ENCODE data around the gene DOK5. TPM values are rescaled to one million over a fixed set of nuclear protein-coding genes. Genes with fewer than 3 reads are reported as not detected.

Gene DOK5
- total RNA-seq, 1 experiment from 2014 or later, result not detected

DNA sequence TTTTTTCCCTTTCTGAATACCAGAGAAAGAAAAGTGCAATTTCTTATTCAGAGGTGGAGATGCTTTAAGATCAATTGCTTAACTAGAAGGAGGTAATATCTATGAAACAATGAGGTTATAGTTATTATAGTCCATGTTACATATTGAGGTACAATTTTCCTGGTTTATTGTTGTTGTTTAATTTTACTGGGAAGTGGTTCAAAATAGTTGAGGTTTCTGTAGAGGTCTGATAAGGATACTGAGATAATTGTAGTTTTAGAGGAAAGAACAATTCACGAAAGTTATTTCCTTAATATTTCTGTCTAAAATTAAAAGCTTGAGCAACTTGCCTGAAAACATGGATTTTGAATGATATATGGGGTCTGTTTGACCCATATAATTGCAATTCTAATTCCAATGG is 51.4 kb downstream of the DOK5 start:
- no peak for DNase-seq
- Histone ChIP-seq H3K9me2 (replicated peaks; ENCODE audit: insufficient read depth, low read length) (no peaks in the 10 kb centered on the region), H3K4me3 (ENCODE audit: low read length) (no peak overlapping the region), H3K4me2 (ENCODE audit: low read depth, low read length, poor library complexity, severe bottlenecking) (no peak overlapping the region), H3K9ac (ENCODE audit: low read length) (no peak overlapping the region), H3K36me3 (ENCODE audit: insufficient read depth, low read length) (no peaks in the 10 kb centered on the region), H3K9me3 (ENCODE audit: low read length) (peaks cover 6% of the 10 kb centered on the region), H3K4me1 (ENCODE audit: low read length) (no peaks in the 10 kb centered on the region), H3K79me2 (ENCODE audit: low read length) (no peaks in the 10 kb centered on the region), H2AFZ (ENCODE audit: low read length) (no peak overlapping the region), H4K20me1 (ENCODE audit: insufficient read depth, low read depth, low read length) (no peaks in the 10 kb centered on the region), H3K27me3 (ENCODE audit: low read length) (no peaks in the 10 kb centered on the region), H3K27ac (ENCODE audit: low read length) (no peak overlapping the region)

DNA sequence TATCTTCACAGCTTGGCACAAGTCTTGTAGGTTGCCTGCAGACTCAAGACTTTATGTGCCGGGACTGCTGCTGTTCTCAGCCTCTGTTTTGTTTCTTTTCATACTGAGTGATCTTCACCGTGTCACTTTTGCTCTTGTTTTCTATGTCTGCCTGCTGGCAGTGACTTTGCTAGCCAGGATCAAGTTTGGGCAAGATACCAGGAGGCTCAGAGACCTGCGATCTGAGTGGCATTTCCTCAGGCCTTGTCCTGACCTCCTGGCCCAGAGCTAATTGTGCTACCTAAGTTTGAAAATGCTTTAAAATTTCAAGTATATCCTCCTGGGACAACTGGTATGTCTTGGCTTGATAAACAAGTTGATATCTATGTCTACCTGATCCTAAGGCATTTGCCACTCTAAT is 57.2 kb downstream of the DOK5 start:
- no peak overlapping the region for H3K4me2 ChIP-seq (ENCODE audit: low read depth, low read length, poor library complexity, severe bottlenecking)
- H3K27me3 ChIP-seq (ENCODE audit: low read length), result no peaks in the 10 kb centered on the region
- no peak overlapping the region for H3K4me3 ChIP-seq (ENCODE audit: low read length)
- H4K20me1 ChIP-seq (ENCODE audit: insufficient read depth, low read depth, low read length), result no peaks in the 10 kb centered on the region
- peaks cover 3% of the 10 kb centered on the region; the same call in 1 of the 2 replicates for H3K9me3 ChIP-seq (ENCODE audit: low read length)
- no peak overlapping the region for H3K9ac ChIP-seq (ENCODE audit: low read length)
- no peaks in the 10 kb centered on the region for H3K9me2 ChIP-seq (replicated peaks; ENCODE audit: insufficient read depth, low read length)
- no peaks in the 10 kb centered on the region for H3K4me1 ChIP-seq (ENCODE audit: low read length)
- no peak overlapping the region for H2AFZ ChIP-seq (ENCODE audit: low read length)
- H3K36me3 ChIP-seq (ENCODE audit: insufficient read depth, low read length), result no peaks in the 10 kb centered on the region
- no peak overlapping the region for H3K27ac ChIP-seq (ENCODE audit: low read length)
- DNase-seq, result no peak
- H3K79me2 ChIP-seq (ENCODE audit: low read length), result no peaks in the 10 kb centered on the region

DNA sequence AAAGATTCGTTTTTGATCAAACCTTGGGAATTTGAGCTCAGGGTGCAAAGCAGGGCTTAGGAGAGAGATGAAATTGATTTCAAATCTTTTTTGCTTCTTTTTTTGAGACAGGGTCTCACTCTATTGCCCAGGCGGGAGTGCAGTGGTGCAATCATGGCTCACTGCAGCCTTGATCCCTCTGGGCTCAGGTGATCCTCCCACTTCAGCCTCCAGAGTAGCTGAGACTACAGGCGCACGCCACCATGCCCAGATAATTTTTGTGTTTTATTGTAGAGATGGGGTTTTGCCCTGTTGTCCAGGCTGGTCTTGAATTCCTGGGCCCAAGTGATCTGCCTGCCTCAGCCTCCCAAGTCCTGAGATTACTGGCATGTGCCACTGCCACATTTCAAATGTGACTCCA is 58.7 kb downstream of the DOK5 start:
- Histone ChIP-seq H3K27me3 (ENCODE audit: low read length) (no peaks in the 10 kb centered on the region), H3K79me2 (ENCODE audit: low read length) (no peaks in the 10 kb centered on the region), H3K9me2 (replicated peaks; ENCODE audit: insufficient read depth, low read length) (no peaks in the 10 kb centered on the region), H4K20me1 (ENCODE audit: insufficient read depth, low read depth, low read length) (no peaks in the 10 kb centered on the region), H3K4me2 (ENCODE audit: low read depth, low read length, poor library complexity, severe bottlenecking) (no peak overlapping the region), H3K4me3 (ENCODE audit: low read length) (no peak overlapping the region), H3K9me3 (ENCODE audit: low read length) (peaks cover 3% of the 10 kb centered on the region; the same call in 1 of the 2 replicates), H3K36me3 (ENCODE audit: insufficient read depth, low read length) (no peaks in the 10 kb centered on the region), H2AFZ (ENCODE audit: low read length) (no peak overlapping the region), H3K4me1 (ENCODE audit: low read length) (no peaks in the 10 kb centered on the region), H3K27ac (ENCODE audit: low read length) (no peak overlapping the region), H3K9ac (ENCODE audit: low read length) (no peak overlapping the region)
- DNase-seq, result no peak

DNA sequence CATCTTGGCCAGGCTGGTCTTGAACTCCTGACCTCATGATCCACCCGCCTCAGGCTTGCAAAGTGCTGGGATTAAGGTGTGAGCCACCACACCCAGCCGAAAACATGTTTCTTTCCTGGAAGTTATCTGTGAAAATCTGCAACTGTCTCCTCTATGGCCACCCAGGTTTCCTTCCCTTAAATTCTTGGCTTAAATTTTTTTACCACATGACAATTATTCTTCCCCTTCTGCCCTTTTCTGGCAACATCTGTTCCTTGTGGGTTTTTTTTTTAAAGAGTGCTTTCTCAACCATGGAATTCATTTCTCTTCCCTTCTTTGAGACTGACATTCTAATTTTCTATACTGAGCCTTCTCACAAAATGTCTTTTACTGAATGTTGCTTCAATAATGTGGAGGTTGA is 59.6 kb downstream of the DOK5 start:
- H3K79me2 ChIP-seq (ENCODE audit: low read length), result no peaks in the 10 kb centered on the region
- H4K20me1 ChIP-seq (ENCODE audit: insufficient read depth, low read depth, low read length), result no peaks in the 10 kb centered on the region
- no peak for DNase-seq
- no peaks in the 10 kb centered on the region for H3K27me3 ChIP-seq (ENCODE audit: low read length)
- no peaks in the 10 kb centered on the region for H3K9me2 ChIP-seq (replicated peaks; ENCODE audit: insufficient read depth, low read length)
- H3K27ac ChIP-seq (ENCODE audit: low read length), result no peak overlapping the region
- H3K4me1 ChIP-seq (ENCODE audit: low read length), result no peaks in the 10 kb centered on the region
- H3K4me2 ChIP-seq (ENCODE audit: low read depth, low read length, poor library complexity, severe bottlenecking), result no peak overlapping the region
- no peak overlapping the region for H3K4me3 ChIP-seq (ENCODE audit: low read length)
- H3K9me3 ChIP-seq (ENCODE audit: low read length), result peaks cover 3% of the 10 kb centered on the region; the same call in 1 of the 2 replicates
- no peaks in the 10 kb centered on the region for H3K36me3 ChIP-seq (ENCODE audit: insufficient read depth, low read length)
- H2AFZ ChIP-seq (ENCODE audit: low read length), result no peak overlapping the region
- no peak overlapping the region for H3K9ac ChIP-seq (ENCODE audit: low read length)

DNA sequence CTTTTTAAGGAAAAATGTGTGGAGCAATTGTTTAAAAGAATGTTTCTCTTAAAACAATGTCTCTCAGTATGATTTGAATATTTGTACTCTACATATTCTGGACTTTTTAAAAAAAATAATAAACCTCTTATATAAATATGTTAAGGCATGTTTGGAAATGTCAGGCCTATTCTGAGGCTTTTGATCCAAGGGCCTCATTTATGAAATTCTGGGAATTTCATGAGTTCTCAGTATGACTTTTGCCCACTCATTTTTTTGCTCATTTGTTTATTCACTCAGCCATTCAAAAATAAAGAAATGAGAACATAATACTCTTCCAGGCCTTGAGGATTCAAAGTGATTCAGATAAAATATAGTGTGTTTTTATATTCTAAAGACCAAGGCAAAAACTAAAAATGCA is 60.4 kb downstream of the DOK5 start:
- Histone ChIP-seq H3K36me3 (ENCODE audit: insufficient read depth, low read length) (no peaks in the 10 kb centered on the region), H3K27ac (ENCODE audit: low read length) (no peak overlapping the region), H3K4me3 (ENCODE audit: low read length) (no peak overlapping the region), H3K79me2 (ENCODE audit: low read length) (no peaks in the 10 kb centered on the region), H3K9ac (ENCODE audit: low read length) (no peak overlapping the region), H3K9me2 (replicated peaks; ENCODE audit: insufficient read depth, low read length) (no peaks in the 10 kb centered on the region), H3K9me3 (ENCODE audit: low read length) (peaks cover 3% of the 10 kb centered on the region; the same call in 1 of the 2 replicates), H3K4me1 (ENCODE audit: low read length) (no peaks in the 10 kb centered on the region), H3K27me3 (ENCODE audit: low read length) (no peaks in the 10 kb centered on the region), H4K20me1 (ENCODE audit: insufficient read depth, low read depth, low read length) (no peaks in the 10 kb centered on the region), H3K4me2 (ENCODE audit: low read depth, low read length, poor library complexity, severe bottlenecking) (no peak overlapping the region), H2AFZ (ENCODE audit: low read length) (no peak overlapping the region)
- DNase-seq, result no peak

DNA sequence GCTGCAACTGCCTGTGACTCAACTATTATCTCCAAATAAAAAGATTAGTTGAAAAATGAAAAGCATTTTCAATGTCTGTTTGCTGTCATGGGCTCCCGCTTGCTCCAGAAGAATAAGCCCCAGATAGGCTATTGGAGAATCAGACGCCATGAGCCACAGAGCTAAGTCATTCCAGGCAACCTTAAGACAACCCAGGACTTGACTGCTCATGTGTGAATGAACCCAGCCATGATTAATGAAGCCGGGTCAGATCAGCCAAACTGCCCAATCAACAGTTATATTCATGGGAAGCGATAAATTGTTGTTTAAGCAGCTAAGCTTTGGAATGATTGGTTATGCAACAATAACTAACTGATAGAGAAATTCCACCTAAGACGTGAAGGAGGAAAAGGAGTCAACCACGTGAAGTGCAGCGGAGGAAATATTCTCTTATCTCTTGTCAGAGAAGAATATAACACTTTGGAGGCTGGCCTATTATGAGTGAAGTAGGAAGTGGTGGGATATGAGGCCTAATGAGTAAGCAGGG is 64.2 kb downstream of the DOK5 start:
- H3K79me2 ChIP-seq (ENCODE audit: low read length), result no peaks in the 10 kb centered on the region
- H3K9me3 ChIP-seq (ENCODE audit: low read length), result peaks cover 13% of the 10 kb centered on the region
- H2AFZ ChIP-seq (ENCODE audit: low read length), result no peak overlapping the region
- H3K9me2 ChIP-seq (replicated peaks; ENCODE audit: insufficient read depth, low read length), result no peaks in the 10 kb centered on the region
- no peak overlapping the region for H3K27ac ChIP-seq (ENCODE audit: low read length)
- no peak overlapping the region for H3K4me2 ChIP-seq (ENCODE audit: low read depth, low read length, poor library complexity, severe bottlenecking)
- DNase-seq, result no peak
- no peaks in the 10 kb centered on the region for H3K27me3 ChIP-seq (ENCODE audit: low read length)
- H3K9ac ChIP-seq (ENCODE audit: low read length), result no peak overlapping the region
- no peaks in the 10 kb centered on the region for H3K36me3 ChIP-seq (ENCODE audit: insufficient read depth, low read length)
- no peaks in the 10 kb centered on the region for H3K4me1 ChIP-seq (ENCODE audit: low read length)
- H4K20me1 ChIP-seq (ENCODE audit: insufficient read depth, low read depth, low read length), result no peaks in the 10 kb centered on the region
- H3K4me3 ChIP-seq (ENCODE audit: low read length), result no peak overlapping the region

DNA sequence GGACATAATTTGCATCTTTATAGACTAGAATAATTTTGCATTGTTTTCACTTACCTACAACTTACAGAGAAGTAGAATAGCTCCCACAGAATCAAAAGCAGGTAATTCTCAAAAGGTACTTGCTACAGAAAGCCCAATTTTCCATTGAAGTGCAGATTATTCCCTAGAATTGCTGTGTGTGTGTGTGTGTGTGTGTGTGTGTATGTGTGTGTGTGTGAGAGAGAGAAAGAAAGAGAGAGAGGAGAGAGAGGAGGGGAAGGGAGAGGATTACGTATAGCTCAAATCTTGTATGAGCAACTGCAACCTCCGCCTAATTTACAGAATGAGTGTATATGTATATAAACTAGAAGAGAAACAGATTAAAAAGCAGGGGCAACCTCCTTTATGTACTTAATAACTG is 68.0 kb downstream of the DOK5 start:
- no peak for DNase-seq
- Histone ChIP-seq H3K27me3 (ENCODE audit: low read length) (no peaks in the 10 kb centered on the region), H3K9ac (ENCODE audit: low read length) (no peak overlapping the region), H3K79me2 (ENCODE audit: low read length) (no peaks in the 10 kb centered on the region), H3K27ac (ENCODE audit: low read length) (no peak overlapping the region), H3K9me3 (ENCODE audit: low read length) (peaks cover 21% of the 10 kb centered on the region), H3K4me3 (ENCODE audit: low read length) (no peak overlapping the region), H3K4me1 (ENCODE audit: low read length) (no peaks in the 10 kb centered on the region), H3K36me3 (ENCODE audit: insufficient read depth, low read length) (no peaks in the 10 kb centered on the region), H4K20me1 (ENCODE audit: insufficient read depth, low read depth, low read length) (no peaks in the 10 kb centered on the region), H3K9me2 (replicated peaks; ENCODE audit: insufficient read depth, low read length) (no peaks in the 10 kb centered on the region), H2AFZ (ENCODE audit: low read length) (no peak overlapping the region), H3K4me2 (ENCODE audit: low read depth, low read length, poor library complexity, severe bottlenecking) (no peak overlapping the region)

DNA sequence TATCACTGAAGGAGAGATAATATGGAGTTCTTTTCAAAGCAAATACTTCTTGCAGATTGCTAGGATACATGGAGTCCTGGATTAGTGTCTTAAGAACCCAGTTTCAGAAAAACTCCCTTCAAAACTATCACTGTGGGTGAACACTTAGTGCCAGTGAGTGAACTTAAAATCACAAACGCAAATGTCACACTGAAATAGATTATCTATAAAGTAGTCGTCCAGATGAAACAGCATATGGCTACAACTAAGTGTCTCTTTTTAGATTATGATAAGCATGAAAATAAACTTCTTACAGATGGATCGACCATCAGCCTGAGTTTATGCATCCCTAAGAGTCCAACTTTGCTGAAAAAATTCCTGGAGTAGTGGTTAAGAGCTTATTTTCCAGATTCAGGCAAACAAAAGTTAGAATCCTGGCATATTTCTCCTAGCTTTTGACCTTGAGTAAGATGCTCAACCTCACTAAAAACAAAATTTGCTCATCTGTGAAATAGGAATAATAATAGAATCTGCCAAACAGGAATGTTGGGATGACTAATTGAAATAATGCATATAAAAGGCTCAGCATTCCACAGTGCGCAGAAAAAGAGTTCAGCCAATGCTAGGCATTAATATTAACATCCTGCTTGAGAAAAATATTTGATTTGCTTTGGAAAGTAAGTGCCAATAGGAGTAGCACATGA is 70.4 kb downstream of the DOK5 start:
- Histone ChIP-seq H3K9me2 (replicated peaks; ENCODE audit: insufficient read depth, low read length) (no peaks in the 10 kb centered on the region), H3K36me3 (ENCODE audit: insufficient read depth, low read length) (no peaks in the 10 kb centered on the region), H3K79me2 (ENCODE audit: low read length) (no peaks in the 10 kb centered on the region), H3K4me3 (ENCODE audit: low read length) (no peak overlapping the region), H2AFZ (ENCODE audit: low read length) (no peak overlapping the region), H3K27me3 (ENCODE audit: low read length) (no peaks in the 10 kb centered on the region), H3K9ac (ENCODE audit: low read length) (no peak overlapping the region), H4K20me1 (ENCODE audit: insufficient read depth, low read depth, low read length) (no peaks in the 10 kb centered on the region), H3K4me1 (ENCODE audit: low read length) (no peaks in the 10 kb centered on the region), H3K9me3 (ENCODE audit: low read length) (peaks cover 21% of the 10 kb centered on the region), H3K27ac (ENCODE audit: low read length) (no peak overlapping the region), H3K4me2 (ENCODE audit: low read depth, low read length, poor library complexity, severe bottlenecking) (no peak overlapping the region)
- no peak for DNase-seq
